Mesendoderm (in vitro differentiated cells): Measurements from ENCODE around the gene FOXP4.

ENCODE experiments used
- DNase-seq: peaks from one replicate; pipeline ENCODE4 v3.0.0; 2013
- H2AK5ac ChIP-seq: 2 replicates; pipeline ENCODE4 v1.6.1; 2013; ENCODE audit warnings: low read length, inconsistent platforms
- H2BK120ac ChIP-seq: 2 replicates; pipeline ENCODE4 v1.6.1; 2013; ENCODE audit warnings: low read depth, mild to moderate bottlenecking, low read length, moderate library complexity, mixed read lengths
- H2BK15ac ChIP-seq: replicated peaks from 2 replicates; pipeline ENCODE4 v1.6.1; 2013; ENCODE audit warnings: low read depth, mild to moderate bottlenecking, moderate library complexity
- H2BK5ac ChIP-seq: 2 replicates; pipeline ENCODE4 v1.6.1; 2013; ENCODE audit warnings: low read length, inconsistent platforms
- H3K18ac ChIP-seq: 2 replicates; pipeline ENCODE4 v1.6.1; 2013; ENCODE audit warnings: mild to moderate bottlenecking, low read length, mixed read lengths
- H3K23ac ChIP-seq: one replicate; pipeline ENCODE4 v1.6.1; 2013; ENCODE audit warnings: low read length
- H3K27ac ChIP-seq: 2 replicates; pipeline ENCODE4 v1.5.1; 2013; ENCODE audit warnings: low read depth, mild to moderate bottlenecking, inconsistent platforms, low read length, moderate library complexity
- H3K27me3 ChIP-seq: 2 replicates; pipeline ENCODE4 v1.6.1; 2013; ENCODE audit warnings: low read length, control low read depth, mild to moderate bottlenecking, inconsistent platforms; ENCODE audit not compliant: insufficient read depth, poor library complexity
- H3K36me3 ChIP-seq: 2 replicates; pipeline ENCODE4 v1.6.1; 2013; ENCODE audit warnings: low read length, inconsistent platforms; ENCODE audit not compliant: control insufficient read depth, insufficient read depth
- H3K4ac ChIP-seq: one replicate; pipeline ENCODE4 v1.6.1; 2013; ENCODE audit warnings: low read depth, mild to moderate bottlenecking, low read length, moderate library complexity
- H3K4me1 ChIP-seq: 2 replicates; pipeline ENCODE4 v1.6.1; 2013; ENCODE audit warnings: low read depth, low read length, inconsistent platforms; ENCODE audit not compliant: control insufficient read depth
- H3K4me2 ChIP-seq: 2 replicates; pipeline ENCODE4 v1.6.1; 2013; ENCODE audit warnings: low read length
- H3K4me3 ChIP-seq: 2 replicates; pipeline ENCODE4 v1.5.1; 2013; ENCODE audit warnings: mild to moderate bottlenecking, low read length
- H3K56ac ChIP-seq: one replicate; pipeline ENCODE4 v1.6.1; 2013; ENCODE audit warnings: low read length
- H3K79me1 ChIP-seq: 2 replicates; pipeline ENCODE4 v1.6.1; 2013; ENCODE audit warnings: low read length, inconsistent platforms
- H3K79me2 ChIP-seq: 2 replicates; pipeline ENCODE4 v1.6.1; 2013; ENCODE audit warnings: mild to moderate bottlenecking, low read length; ENCODE audit not compliant: control insufficient read depth, insufficient read depth
- H3K9ac ChIP-seq: 2 replicates; pipeline ENCODE4 v1.6.1; 2013; ENCODE audit warnings: low read length, inconsistent platforms
- H4K5ac ChIP-seq: one replicate; pipeline ENCODE4 v1.6.1; 2013; ENCODE audit warnings: low read length
- H4K8ac ChIP-seq: one replicate; pipeline ENCODE4 v1.6.1; 2013; ENCODE audit warnings: low read depth, mild to moderate bottlenecking, control low read depth, low read length, moderate library complexity
- WGBS: extraction: QIAGEN DNeasy Blood & Tissue Kit; methylation state at CpG from one replicate; pipeline ENCODE4 v1.1.7; 2013; ENCODE audit warnings: low lambda C conversion rate, missing lambda C conversion rate; ENCODE audit not compliant: insufficient coverage; ENCODE audit errors: extremely low coverage; 5-methylcytosine and 5-hydroxymethylcytosine counted together

FOXP4 gene

DNA sequence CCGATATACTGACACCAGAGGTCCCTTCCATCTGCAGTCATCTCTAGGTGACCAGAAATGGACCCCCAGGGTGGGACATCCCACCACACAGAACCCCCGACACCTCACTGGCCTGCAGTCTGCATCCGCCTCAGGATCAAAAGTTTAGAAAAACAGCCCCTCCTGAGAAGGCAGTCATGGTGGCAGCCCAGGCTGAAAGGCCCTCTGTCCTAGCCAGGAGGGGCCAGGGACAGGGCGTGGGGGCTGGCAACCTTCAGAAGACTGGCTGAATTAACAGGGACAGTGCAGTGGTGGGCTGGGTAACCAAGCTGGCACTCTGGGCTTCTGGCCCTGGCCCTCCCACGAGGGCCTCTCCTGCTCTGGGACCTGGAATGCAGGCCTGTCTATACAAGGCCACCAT is 57.8 kb downstream of the FOXP4 start:
- Histone ChIP-seq H2AK5ac (no peak overlapping the region), H4K8ac (no peak overlapping the region), H3K36me3 (no peaks in the 10 kb centered on the region), H3K4me1 (no peaks in the 10 kb centered on the region), H4K5ac (no peak overlapping the region), H3K56ac (no peak overlapping the region), H3K79me2 (no peaks in the 10 kb centered on the region), H3K18ac (no peak overlapping the region), H2BK15ac (no peak overlapping the region), H3K4me2 (no peak overlapping the region), H3K27ac (no peak overlapping the region), H2BK5ac (no peak overlapping the region), H3K4me3 (no peak overlapping the region), H2BK120ac (no peak overlapping the region), H3K4ac (no peak overlapping the region), H3K27me3 (no peaks in the 10 kb centered on the region), H3K23ac (no peak overlapping the region), H3K79me1 (no peaks in the 10 kb centered on the region), H3K9ac (no peak overlapping the region)
- no CpG with 5 or more reads among the region's 5 CpGs for WGBS
- DNase-seq, result no peak

DNA sequence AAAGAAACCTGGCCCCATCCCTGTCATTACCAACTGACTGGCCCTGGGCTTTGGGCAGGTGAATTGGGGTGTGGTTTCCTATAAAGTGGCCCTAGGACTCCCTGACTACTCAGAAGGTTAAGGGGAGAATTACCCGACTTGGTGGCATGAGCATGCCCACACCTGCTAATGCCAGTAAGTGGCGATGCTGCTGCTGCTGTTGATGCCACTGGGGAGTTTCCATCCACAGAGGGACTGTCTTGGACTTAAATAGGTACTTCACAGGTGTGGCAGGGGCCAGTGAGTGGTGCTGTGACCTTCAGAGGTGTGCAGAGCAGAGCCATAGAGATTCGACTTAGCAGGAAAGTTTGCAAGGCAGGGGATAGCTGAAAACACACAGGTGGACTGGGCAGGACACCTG is 59.5 kb downstream of the FOXP4 start:
- Histone ChIP-seq H3K4me3 (no peak overlapping the region), H3K23ac (no peak overlapping the region), H4K5ac (no peak overlapping the region), H2BK15ac (no peak overlapping the region), H2BK5ac (no peak overlapping the region), H3K27me3 (no peaks in the 10 kb centered on the region), H3K27ac (no peak overlapping the region), H3K56ac (no peak overlapping the region), H3K79me2 (no peaks in the 10 kb centered on the region), H3K4me1 (no peaks in the 10 kb centered on the region), H3K9ac (no peak overlapping the region), H4K8ac (no peak overlapping the region), H3K18ac (no peak overlapping the region), H3K4me2 (no peak overlapping the region), H2AK5ac (no peak overlapping the region), H3K79me1 (no peaks in the 10 kb centered on the region), H2BK120ac (no peak overlapping the region), H3K4ac (no peak overlapping the region), H3K36me3 (no peaks in the 10 kb centered on the region)
- no CpG with 5 or more reads among the region's 3 CpGs for WGBS
- no peak for DNase-seq

DNA sequence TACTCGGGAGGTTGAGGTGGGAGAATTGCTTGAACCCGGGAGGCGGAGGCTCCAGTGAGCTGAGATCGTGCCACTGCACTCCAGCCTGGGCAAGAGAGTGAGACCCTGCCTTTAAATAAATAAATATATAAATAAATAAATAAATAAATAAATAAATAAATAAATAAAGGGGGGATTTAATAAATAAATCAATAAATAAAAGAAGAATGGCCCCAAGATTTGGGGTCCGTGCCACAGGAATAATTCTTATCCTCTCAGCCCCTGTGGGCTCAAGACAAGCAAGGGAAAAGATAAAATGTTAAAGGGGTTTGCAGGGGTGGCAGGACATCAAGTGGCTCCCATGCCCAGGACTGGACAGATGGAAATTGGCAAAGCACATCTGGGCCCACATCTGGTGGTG is 60.9 kb downstream of the FOXP4 start:
- no peak overlapping the region for H3K27ac ChIP-seq
- H2BK15ac ChIP-seq, result no peak overlapping the region
- no peak overlapping the region for H3K4me3 ChIP-seq
- H2BK5ac ChIP-seq, result no peak overlapping the region
- H2BK120ac ChIP-seq, result no peak overlapping the region
- H3K4me2 ChIP-seq, result no peak overlapping the region
- H3K9ac ChIP-seq, result no peak overlapping the region
- H3K18ac ChIP-seq, result no peak overlapping the region
- H3K27me3 ChIP-seq, result no peaks in the 10 kb centered on the region
- H3K4me1 ChIP-seq, result no peaks in the 10 kb centered on the region
- no peak overlapping the region for H4K8ac ChIP-seq
- H3K56ac ChIP-seq, result no peak overlapping the region
- WGBS, result no CpG with 5 or more reads among the region's 5 CpGs
- H3K79me2 ChIP-seq, result no peaks in the 10 kb centered on the region
- H4K5ac ChIP-seq, result no peak overlapping the region
- no peak overlapping the region for H2AK5ac ChIP-seq
- no peak overlapping the region for H3K23ac ChIP-seq
- no peaks in the 10 kb centered on the region for H3K79me1 ChIP-seq
- H3K36me3 ChIP-seq, result no peaks in the 10 kb centered on the region
- DNase-seq, result no peak
- H3K4ac ChIP-seq, result no peak overlapping the region

DNA sequence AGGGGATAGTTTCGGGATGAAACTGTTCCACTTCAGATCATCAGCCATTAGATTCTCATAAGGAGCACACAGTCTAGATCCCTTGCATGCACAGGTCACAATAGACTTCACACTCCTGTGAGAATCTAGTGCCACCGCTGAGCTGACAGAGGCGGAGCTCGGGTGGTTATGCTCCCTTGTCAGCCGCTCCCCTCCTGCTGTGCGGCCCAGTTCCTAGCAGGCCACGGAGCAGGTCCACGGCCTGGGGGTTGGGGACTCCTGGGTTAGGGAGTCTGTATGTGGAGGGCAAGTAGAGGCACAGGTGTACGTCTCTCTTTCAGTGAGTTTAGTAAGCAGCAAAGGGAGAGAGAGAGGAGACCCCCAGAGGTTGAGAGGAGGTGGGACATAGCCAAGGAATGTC is 61.6 kb downstream of the FOXP4 start:
- no peak overlapping the region for H3K4me2 ChIP-seq
- no peak for DNase-seq
- no peak overlapping the region for H4K8ac ChIP-seq
- H3K27ac ChIP-seq, result no peak overlapping the region
- no peaks in the 10 kb centered on the region for H3K79me2 ChIP-seq
- H2AK5ac ChIP-seq, result no peak overlapping the region
- no peak overlapping the region for H2BK15ac ChIP-seq
- no peak overlapping the region for H4K5ac ChIP-seq
- no peak overlapping the region for H3K56ac ChIP-seq
- H2BK5ac ChIP-seq, result no peak overlapping the region
- H3K9ac ChIP-seq, result no peak overlapping the region
- no peaks in the 10 kb centered on the region for H3K36me3 ChIP-seq
- H3K18ac ChIP-seq, result no peak overlapping the region
- no peaks in the 10 kb centered on the region for H3K4me1 ChIP-seq
- no peak overlapping the region for H3K4ac ChIP-seq
- no peak overlapping the region for H3K4me3 ChIP-seq
- H3K23ac ChIP-seq, result no peak overlapping the region
- H3K79me1 ChIP-seq, result no peaks in the 10 kb centered on the region
- H3K27me3 ChIP-seq, result no peaks in the 10 kb centered on the region
- no CpG with 5 or more reads among the region's 9 CpGs for WGBS
- H2BK120ac ChIP-seq, result no peak overlapping the region

DNA sequence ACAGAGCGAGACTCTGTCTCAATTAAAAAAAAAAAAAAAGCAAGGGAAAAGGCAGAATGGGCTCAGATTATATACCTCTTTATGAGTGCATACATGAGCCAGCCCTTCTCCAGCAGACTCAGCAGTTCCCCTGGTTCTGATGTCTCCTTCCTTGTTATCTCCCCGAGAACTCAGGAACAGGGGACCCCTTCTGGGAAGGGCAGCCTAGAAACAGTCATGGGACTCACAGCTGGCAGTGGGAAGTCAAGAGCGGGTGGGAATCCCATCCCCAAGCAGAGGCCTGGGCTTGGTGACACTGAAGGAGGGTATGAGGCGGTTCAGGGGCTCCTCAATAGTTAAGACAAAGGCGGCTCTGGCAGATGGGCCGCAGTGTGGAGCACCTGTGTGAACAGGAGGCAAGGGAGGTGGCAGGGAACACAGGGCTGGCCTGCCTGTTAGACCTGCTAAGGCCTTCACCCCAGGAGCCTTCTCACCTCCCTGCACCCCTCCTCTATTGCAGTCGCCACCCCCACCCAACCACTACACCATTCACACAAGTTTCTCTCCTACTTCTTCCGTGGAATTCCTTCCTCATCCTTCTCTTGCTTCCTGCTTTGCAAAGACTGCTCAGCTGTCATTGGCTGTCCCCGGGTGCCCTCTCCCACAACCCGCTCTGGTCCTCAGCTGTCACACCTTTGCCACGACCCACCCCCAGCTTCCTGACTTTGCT is 62.4 kb downstream of the FOXP4 start:
- Histone ChIP-seq H3K4ac (no peak overlapping the region), H3K9ac (no peak overlapping the region), H3K23ac (no peak overlapping the region), H3K4me2 (no peak overlapping the region), H3K79me2 (no peaks in the 10 kb centered on the region), H3K36me3 (no peaks in the 10 kb centered on the region), H4K8ac (no peak overlapping the region), H3K56ac (no peak overlapping the region), H2BK120ac (no peak overlapping the region), H3K27ac (no peak overlapping the region), H3K4me3 (no peak overlapping the region), H2BK5ac (no peak overlapping the region), H3K27me3 (no peaks in the 10 kb centered on the region), H2AK5ac (no peak overlapping the region), H4K5ac (no peak overlapping the region), H3K4me1 (no peaks in the 10 kb centered on the region), H3K18ac (no peak overlapping the region), H3K79me1 (no peaks in the 10 kb centered on the region), H2BK15ac (no peak overlapping the region)
- no CpG with 5 or more reads among the region's 11 CpGs for WGBS
- DNase-seq, result no peak

DNA sequence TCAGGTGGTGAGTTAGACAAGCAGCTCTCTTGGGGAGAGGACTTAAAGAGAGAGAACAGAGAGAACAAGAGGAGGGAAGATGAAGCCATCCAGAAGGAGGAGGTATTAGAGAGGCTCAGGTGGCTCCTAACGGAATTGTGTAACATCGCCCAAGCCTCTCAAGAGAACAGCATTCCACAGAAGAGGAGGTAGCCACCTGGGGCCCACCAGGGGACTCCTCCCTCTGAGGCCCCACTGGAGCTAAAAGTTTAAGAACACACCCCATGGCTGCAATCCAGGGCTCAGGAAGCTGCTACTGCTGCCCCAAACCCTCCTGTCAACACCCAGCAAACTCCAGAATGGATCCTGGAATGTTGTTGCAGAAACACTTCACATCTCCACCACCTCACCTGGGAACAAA is 68.5 kb downstream of the FOXP4 start:
- no peak for DNase-seq
- WGBS, result no CpG with 5 or more reads among the region's 2 CpGs

More for the DNA sequence above, 68.5 kb downstream of the FOXP4 start:
- no peak overlapping the region for H3K4ac ChIP-seq
- H3K18ac ChIP-seq, result no peak overlapping the region
- no peak overlapping the region for H3K9ac ChIP-seq
- no peak overlapping the region for H2BK5ac ChIP-seq
- H4K8ac ChIP-seq, result no peak overlapping the region
- H3K27me3 ChIP-seq, result peaks cover 2% of the 10 kb centered on the region
- no peak overlapping the region for H3K56ac ChIP-seq
- H3K4me3 ChIP-seq, result no peak overlapping the region
- H2BK15ac ChIP-seq, result no peak overlapping the region
- no peak overlapping the region for H2AK5ac ChIP-seq
- no peak overlapping the region for H4K5ac ChIP-seq
- no peaks in the 10 kb centered on the region for H3K36me3 ChIP-seq
- no peak overlapping the region for H3K27ac ChIP-seq
- H3K4me1 ChIP-seq, result peaks cover 2% of the 10 kb centered on the region
- no peak overlapping the region for H3K23ac ChIP-seq
- no peaks in the 10 kb centered on the region for H3K79me1 ChIP-seq
- no peaks in the 10 kb centered on the region for H3K79me2 ChIP-seq
- H2BK120ac ChIP-seq, result no peak overlapping the region
- no peak overlapping the region for H3K4me2 ChIP-seq
